Left lung (tissue), 10 donors: ENCODE data around the gene DAZAP1. TPM values are rescaled to one million over a fixed set of nuclear protein-coding genes. Genes with fewer than 3 reads are reported as not detected.
"Not testable (repeated sequence)": the region's sequence is repeated elsewhere in the genome, so short reads cannot be mapped to it uniquely, and the experiment has no call there.

Experiments
- ATAC-seq: fragments of 200-7000 bp; cut with Tn5 transposase; one replicate; pipeline ENCODE4 v1.9.1; 2020; ENCODE audit warnings: moderate library complexity
- DNase-seq, 4 donors: peaks; one replicate each; pipeline ENCODE4 v3.0.0-alpha.2; 2013 to 2020
- H3K27ac ChIP-seq, 2 donors: fragments of 200-600 bp; sonication (generic) in 1 of 2; one replicate each; pipeline versions ENCODE4 v1.5.0 to v1.8.0; 2020 to 2021
- H3K27me3 ChIP-seq, 2 donors: fragments of 200-600 bp; sonication (generic) in 1 of 2; one replicate each; pipeline versions ENCODE4 v1.5.0 to v1.8.0; 2020 to 2021
- H3K36me3 ChIP-seq, 2 donors: fragments of 200-600 bp; sonication (generic) in 1 of 2; one replicate each; pipeline versions ENCODE4 v1.5.0 to v1.8.0; 2020 to 2021
- H3K4me1 ChIP-seq, 2 donors: fragments of 200-600 bp; one replicate each; pipeline ENCODE4 v1.8.0; 2021
- H3K4me3 ChIP-seq, 2 donors: fragments of 200-600 bp; sonication (generic) in 1 of 2; one replicate each; pipeline versions ENCODE4 v1.5.0 to v1.8.0; 2020 to 2021; ENCODE audit warnings: mild to moderate bottlenecking in 1 of 2
- H3K9me3 ChIP-seq, 2 donors: fragments of 200-600 bp; sonication (generic) in 1 of 2; one replicate each; pipeline versions ENCODE4 v1.5.0 to v1.8.0; 2020 to 2021
- intact Hi-C, 2 donors: fragments of 100-400 bp; cut with DNase I; formaldehyde crosslinking; loops; one replicate each; pipeline versions ENCODE4 v1.11.2 to v1.14.2; 2022
- polyA plus RNA-seq, 6 donors: library from polyadenylated mRNA; unstranded; fragments of 120-200 nt; gene quantifications; one replicate each; pipeline ENCODE4 v1.2.1, GENCODE V29; 2013; ENCODE audit not compliant: insufficient read length in 6 of 6
- total RNA-seq, 2 donors: library from RNA; stranded (reverse); fragmentation: NEBNext Ultra II Directional; extraction: Animal tissue kit (Norgen Biotek cat#: 25700); gene quantifications; one replicate each; pipeline ENCODE4 v1.2.1, GENCODE V29; 2021
- TF ChIP-seq, protein P1 (sequence below), 2 donors: fragments of 200-600 bp; sonication (generic) in 1 of 2; IDR thresholded peaks; one replicate each; pipeline versions ENCODE4 v1.5.0 to v1.8.0; 2021; ENCODE audit warnings: antibody characterized with exemption in 2 of 2
- donor health status: DM: no; HTN: yes; CAD: no.
- donor health status: DM: no; HTN: no; CAD: no.

DAZAP1 gene
- total and polyA plus RNA-seq, 8 donors: 86.4 to 132 (median 93.7) TPM

DNA sequence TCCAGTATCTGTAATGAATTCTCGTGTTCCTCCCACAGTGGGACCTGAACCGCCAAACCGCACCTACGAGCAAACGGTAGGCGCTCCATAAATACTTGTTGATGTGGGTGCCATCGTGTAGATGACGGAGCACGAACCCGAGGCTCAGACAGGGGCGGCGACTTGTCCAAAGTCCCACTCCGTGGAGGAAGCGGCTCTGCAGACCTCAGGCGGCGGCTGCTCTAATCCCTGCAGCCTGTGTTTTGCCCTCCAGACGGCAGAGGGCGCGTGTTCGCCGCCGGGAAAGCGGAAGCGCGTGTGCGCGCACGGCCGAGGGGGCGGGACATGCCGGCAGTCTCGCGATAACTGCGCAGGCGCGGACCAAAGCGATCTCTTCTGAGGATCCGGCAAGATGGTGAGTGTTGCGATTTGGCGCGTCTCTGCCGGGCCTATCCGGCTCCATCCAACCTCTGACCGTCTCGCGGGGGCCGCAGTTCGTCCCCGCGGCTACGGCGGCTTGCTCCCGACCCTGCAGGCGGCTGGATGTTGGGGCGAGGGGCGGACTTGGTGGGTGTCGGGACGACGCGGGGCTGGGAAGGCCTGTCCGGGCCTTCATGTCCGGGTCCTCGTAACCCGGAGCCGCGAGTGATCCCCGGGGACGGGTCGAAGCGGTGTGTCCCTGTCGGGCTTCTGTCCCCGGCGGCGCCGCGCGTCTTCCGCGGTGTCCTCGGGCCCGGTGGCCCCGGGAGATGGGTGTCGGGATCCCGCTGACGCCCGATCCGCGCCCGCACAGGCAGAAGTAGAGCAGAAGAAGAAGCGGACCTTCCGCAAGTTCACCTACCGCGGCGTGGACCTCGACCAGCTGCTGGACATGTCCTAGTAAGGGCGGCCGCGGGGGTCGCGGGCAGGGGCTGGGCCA lies 30.9 kb downstream of the DAZAP1 start, which contains the start of gene RPS15:
RPS15 (plus strand) TSS at position 362 of the 898 bp plus-strand sequence; CDS start at position 392, 30 bp downstream.
- H3K36me3 ChIP-seq: peaks cover 0 to 65% of the 10 kb centered on the region in 2 donors
- H3K4me1 ChIP-seq: peaks cover 13 to 28% of the 10 kb centered on the region in 2 donors
- intact Hi-C loops: no loop called here
- ATAC-seq: peak; percentile 97
- H3K9me3 ChIP-seq: no peaks in the 10 kb centered on the region
- peak within 1 kb of the TSS; percentile 79 to 89 for H3K27ac ChIP-seq
- peak within 1 kb of the TSS; percentile 84 to 96 for H3K4me3 ChIP-seq
- TF ChIP-seq, protein P1, sequence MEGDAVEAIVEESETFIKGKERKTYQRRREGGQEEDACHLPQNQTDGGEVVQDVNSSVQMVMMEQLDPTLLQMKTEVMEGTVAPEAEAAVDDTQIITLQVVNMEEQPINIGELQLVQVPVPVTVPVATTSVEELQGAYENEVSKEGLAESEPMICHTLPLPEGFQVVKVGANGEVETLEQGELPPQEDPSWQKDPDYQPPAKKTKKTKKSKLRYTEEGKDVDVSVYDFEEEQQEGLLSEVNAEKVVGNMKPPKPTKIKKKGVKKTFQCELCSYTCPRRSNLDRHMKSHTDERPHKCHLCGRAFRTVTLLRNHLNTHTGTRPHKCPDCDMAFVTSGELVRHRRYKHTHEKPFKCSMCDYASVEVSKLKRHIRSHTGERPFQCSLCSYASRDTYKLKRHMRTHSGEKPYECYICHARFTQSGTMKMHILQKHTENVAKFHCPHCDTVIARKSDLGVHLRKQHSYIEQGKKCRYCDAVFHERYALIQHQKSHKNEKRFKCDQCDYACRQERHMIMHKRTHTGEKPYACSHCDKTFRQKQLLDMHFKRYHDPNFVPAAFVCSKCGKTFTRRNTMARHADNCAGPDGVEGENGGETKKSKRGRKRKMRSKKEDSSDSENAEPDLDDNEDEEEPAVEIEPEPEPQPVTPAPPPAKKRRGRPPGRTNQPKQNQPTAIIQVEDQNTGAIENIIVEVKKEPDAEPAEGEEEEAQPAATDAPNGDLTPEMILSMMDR (IDR thresholded peaks at IDR 0.05): peak; percentile 90 to 97
- H3K27me3 ChIP-seq: no peaks in the 10 kb centered on the region
- DNase-seq: peak; percentile 95 to 98 (median 98)

DNA sequence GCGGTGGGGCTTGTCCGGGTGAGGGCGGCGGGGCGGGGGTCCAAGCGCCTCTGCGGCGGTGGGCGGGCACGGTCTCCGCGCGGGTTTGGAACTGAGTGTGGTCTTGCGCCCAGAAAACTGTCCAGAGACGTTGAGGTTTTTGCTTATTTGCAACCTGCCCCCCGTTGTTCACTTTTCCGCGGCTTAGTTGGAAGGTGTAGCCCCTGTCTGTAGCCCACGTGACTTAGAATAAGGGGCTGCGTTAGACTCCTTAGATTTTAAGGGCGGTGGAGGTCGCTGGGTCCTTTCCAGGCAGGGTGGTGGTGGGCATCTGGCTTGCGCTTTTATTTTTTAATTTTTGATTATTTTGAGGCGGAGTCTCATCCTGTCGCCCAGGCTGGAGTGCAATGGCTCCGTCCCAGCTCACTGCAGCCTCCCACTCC lies 31.6 kb downstream of the DAZAP1 start:
- intact Hi-C loops: no loop called here
- DNase-seq (no peak), ATAC-seq (peak; percentile 1)
- Histone ChIP-seq H3K36me3 (peaks cover 0 to 58% of the 10 kb centered on the region in 2 donors), H3K9me3 (no peaks in the 10 kb centered on the region), H3K27ac (peak overlapping the region; percentile 79 to 89), H3K4me3 (peak overlapping the region; percentile 84 to 96), H3K4me1 (peaks cover 13 to 28% of the 10 kb centered on the region in 2 donors), H3K27me3 (no peaks in the 10 kb centered on the region)
- TF ChIP-seq, protein P1 (IDR thresholded peaks at IDR 0.05): no peak

DNA sequence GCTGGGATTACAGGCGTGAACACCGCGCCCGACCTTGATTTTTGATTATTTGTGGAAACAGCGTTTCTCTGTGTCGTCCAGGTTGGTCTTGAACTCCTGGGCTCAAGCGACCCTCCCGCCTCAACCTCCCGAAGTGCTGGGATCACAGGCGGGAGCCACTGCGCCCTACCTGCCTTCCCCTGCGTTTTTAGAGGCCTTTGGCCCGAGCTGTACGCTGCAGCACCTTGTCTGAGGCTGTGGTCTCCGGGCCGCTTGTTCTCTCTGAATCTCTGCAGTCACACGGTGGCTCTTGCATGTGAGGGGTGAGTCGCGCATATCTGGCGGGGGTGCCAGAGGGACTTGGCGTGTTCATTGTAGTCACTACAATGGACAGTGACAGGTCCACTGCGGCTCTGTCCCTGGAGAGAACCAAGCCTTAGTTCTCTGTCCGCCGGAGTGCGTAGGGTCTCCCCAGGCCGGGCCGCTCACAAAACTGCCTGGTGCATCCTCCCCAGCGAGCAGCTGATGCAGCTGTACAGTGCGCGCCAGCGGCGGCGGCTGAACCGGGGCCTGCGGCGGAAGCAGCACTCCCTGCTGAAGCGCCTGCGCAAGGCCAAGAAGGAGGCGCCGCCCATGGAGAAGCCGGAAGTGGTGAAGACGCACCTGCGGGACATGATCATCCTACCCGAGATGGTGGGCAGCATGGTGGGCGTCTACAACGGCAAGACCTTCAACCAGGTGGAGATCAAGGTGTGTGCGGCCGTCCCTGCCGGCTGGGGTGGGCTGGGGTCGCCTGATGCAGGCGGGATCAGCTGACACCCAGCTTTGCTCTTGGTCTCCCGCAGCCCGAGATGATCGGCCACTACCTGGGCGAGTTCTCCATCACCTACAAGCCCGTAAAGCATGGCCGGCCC lies 32.4 kb downstream of the DAZAP1 start:
- DNase-seq: peak in 1 of 4 donors; percentile 72
- peak overlapping the region in 1 of 2 donors; percentile 89 for H3K27ac ChIP-seq
- intact Hi-C loops, H3K27me3 ChIP-seq, ATAC-seq, H3K9me3 ChIP-seq: not testable (repeated sequence)
- peaks cover 13 to 33% of the 10 kb centered on the region in 2 donors for H3K4me1 ChIP-seq
- H3K36me3 ChIP-seq: peaks cover 0 to 50% of the 10 kb centered on the region in 2 donors
- peak overlapping the region; percentile 84 to 96 for H3K4me3 ChIP-seq

DNA sequence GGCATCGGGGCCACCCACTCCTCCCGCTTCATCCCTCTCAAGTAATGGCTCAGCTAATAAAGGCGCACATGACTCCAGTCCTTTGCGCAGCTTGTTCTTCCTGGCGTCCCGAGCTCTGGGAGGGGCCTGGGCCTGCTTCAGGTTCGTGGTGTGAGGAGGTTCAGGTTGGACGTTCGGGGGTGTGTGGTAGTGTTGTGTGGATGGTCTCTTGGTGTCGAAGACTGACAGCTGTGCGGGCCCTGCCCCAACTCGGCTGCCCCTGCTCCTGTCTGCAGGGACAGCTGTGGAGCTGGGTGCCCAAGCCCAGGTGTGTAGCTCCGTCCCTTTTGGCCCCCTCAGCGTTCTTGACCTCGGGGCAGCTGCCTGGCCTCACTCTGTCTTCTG lies 33.0 kb downstream of the DAZAP1 start:
- H3K36me3 ChIP-seq: peaks cover 0 to 43% of the 10 kb centered on the region in 2 donors

DNA sequence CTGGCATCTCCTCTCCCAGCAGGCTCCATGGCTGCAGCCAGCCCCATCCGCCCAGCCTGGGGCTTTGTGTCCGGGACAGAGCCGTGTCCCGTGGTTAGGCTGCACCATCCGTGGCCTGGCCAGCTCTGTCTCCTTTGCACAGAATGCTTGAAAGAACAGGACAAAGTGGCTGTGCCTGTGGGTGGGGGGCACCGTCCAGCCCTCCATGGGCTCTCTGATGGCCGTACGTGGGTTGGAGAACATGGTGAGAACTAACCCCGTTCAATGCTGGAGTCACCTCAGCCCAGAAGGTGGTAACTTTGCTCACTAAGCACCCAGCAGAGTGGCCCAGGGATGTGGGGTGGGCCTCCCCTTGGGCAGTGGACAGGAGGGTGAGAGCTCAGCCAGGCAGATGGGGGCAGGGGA lies 33.6 kb downstream of the DAZAP1 start:
- H3K9me3 ChIP-seq: no peaks in the 10 kb centered on the region
- ATAC-seq (no peak), DNase-seq (no peak)
- peaks cover 13 to 45% of the 10 kb centered on the region in 2 donors for H3K4me1 ChIP-seq
- intact Hi-C loops: no loop called here
- no peak overlapping the region for H3K27ac ChIP-seq
- TF ChIP-seq, protein P1 (IDR thresholded peaks at IDR 0.05): no peak
- H3K27me3 ChIP-seq: peaks cover 8 to 15% of the 10 kb centered on the region in 2 donors
- H3K36me3 ChIP-seq: peaks cover 0 to 39% of the 10 kb centered on the region in 2 donors
- H3K4me3 ChIP-seq: no peak overlapping the region

More for the DNA sequence above, 33.0 kb downstream of the DAZAP1 start:
- no peak for ATAC-seq
- Histone ChIP-seq H3K4me1 (peaks cover 13 to 39% of the 10 kb centered on the region in 2 donors), H3K27ac (no peak overlapping the region), H3K9me3 (no peaks in the 10 kb centered on the region), H3K27me3 (peaks cover 2 to 9% of the 10 kb centered on the region in 2 donors), H3K4me3 (peak overlapping the region in 1 of 2 donors; percentile 84)
- intact Hi-C loops: no loop called here
- TF ChIP-seq, protein P1 (IDR thresholded peaks at IDR 0.05): no peak
- no peak for DNase-seq
